ENCODE data around the gene KIF1C. TPM values are rescaled to one million over a fixed set of nuclear protein-coding genes. Genes with fewer than 3 reads are reported as not detected.

The KIF1C gene
- total RNA-seq, result 100 to 1,000 TPM; 212 to 226 TPM
- long read RNA-seq, full-length matches to known transcripts, result 3 of 68 reads
- long read RNA-seq, partial matches to known transcripts, result 57 of 68 reads
- long read RNA-seq, other reads (novel, unspliced or antisense), result 8 of 68 reads

GRCh38 chr17:4997302-4998026 lies at the start of gene KIF1C, which contains the start of gene INCA1:
KIF1C (plus strand) TSS chr17:4997950; CDS start chr17:5000247, 2,297 bp downstream.
INCA1 (minus strand) TSS chr17:4997522; CDS start chr17:4994437, 3,085 bp downstream.
- peak; percentile 85 for ATAC-seq
- intact Hi-C loops (cut with DNase I, micrococcal nuclease), result no loop called here
- peak; percentile 93 to 97 for DNase-seq

GRCh38 chr17:4948166-4948930 lies 49.4 kb upstream of the KIF1C start, which contains the start of gene PFN1:
PFN1 (minus strand) TSS chr17:4948530; CDS start chr17:4948394, 136 bp downstream.
- intact Hi-C loops (cut with DNase I, micrococcal nuclease), result no loop called here
- ATAC-seq, result peak; percentile 61
- DNase-seq, result peak; percentile 91 to 93

- intact Hi-C loops (cut with DNase I, micrococcal nuclease), result no loop called here
- ATAC-seq (peak; percentile 57), DNase-seq (peak; percentile 84 to 87)
Observed at GRCh38 chr17:4948931-4949320, 48.8 kb upstream of the KIF1C start.

- intact Hi-C loops (cut with DNase I, micrococcal nuclease), result no loop called here
- DNase-seq (peak; percentile 90 to 91), ATAC-seq (peak; percentile 57)
Observed at GRCh38 chr17:4949321-4950074, 48.3 kb upstream of the KIF1C start.

- ATAC-seq, result no peak
- DNase-seq, result peak; percentile 74 to 86
- intact Hi-C loops (cut with DNase I, micrococcal nuclease), result no loop called here
Observed at GRCh38 chr17:4950075-4950745, 47.5 kb upstream of the KIF1C start.

- peak in 1 of 2 donors; percentile 50 for DNase-seq
Observed at GRCh38 chr17:4950746-4951204, 47.0 kb upstream of the KIF1C start, which contains the start of gene ENO3. ENO3 (plus strand) TSS chr17:4951119; CDS start chr17:4951830, 711 bp downstream.

GRCh38 chr17:4951486-4951885 lies 46.3 kb upstream of the KIF1C start:
- DNase-seq, result no peak
- no peak for ATAC-seq
- intact Hi-C loops (cut with DNase I, micrococcal nuclease), result no loop called here

More at GRCh38 chr17:4950746-4951204, 47.0 kb upstream of the KIF1C start, which contains the start of gene ENO3:
- ATAC-seq, result no peak
- intact Hi-C loops (cut with DNase I, micrococcal nuclease), result no loop called here

- ATAC-seq, result no peak
- intact Hi-C loops (cut with DNase I, micrococcal nuclease), result no loop called here
Observed at GRCh38 chr17:4953451-4953961, 44.2 kb upstream of the KIF1C start.

GRCh38 chr17:4955091-4955490 lies 42.7 kb upstream of the KIF1C start:
- ATAC-seq (no peak), DNase-seq (no peak)
- intact Hi-C loops (cut with DNase I, micrococcal nuclease), result no loop called here

More at GRCh38 chr17:4953451-4953961, 44.2 kb upstream of the KIF1C start:
- DNase-seq, result no peak

GRCh38 chr17:4956493-4957061 lies 41.2 kb upstream of the KIF1C start:
- intact Hi-C loops (cut with DNase I, micrococcal nuclease), result no loop called here
- DNase-seq, result peak in 1 of 2 donors; percentile 57
- ATAC-seq, result no peak

- DNase-seq, result no peak
- intact Hi-C loops (cut with DNase I, micrococcal nuclease), result no loop called here
Observed at GRCh38 chr17:4958102-4958501, 39.6 kb upstream of the KIF1C start.

GRCh38 chr17:4959261-4959965 lies 38.3 kb upstream of the KIF1C start:
- ATAC-seq (peak; percentile 79), DNase-seq (no peak)
- intact Hi-C loops (cut with DNase I, micrococcal nuclease), result no loop called here

More at GRCh38 chr17:4958102-4958501, 39.6 kb upstream of the KIF1C start:
- ATAC-seq, result peak; percentile 33

GRCh38 chr17:4960279-4960922 lies 37.3 kb upstream of the KIF1C start:
- intact Hi-C loops (cut with DNase I, micrococcal nuclease), result no loop called here
- DNase-seq, result no peak
- no peak for ATAC-seq

GRCh38 chr17:4965311-4965986 lies 32.3 kb upstream of the KIF1C start:
- intact Hi-C loops (cut with DNase I, micrococcal nuclease), result no loop called here
- DNase-seq (no peak), ATAC-seq (no peak)

- intact Hi-C loops (cut with DNase I, micrococcal nuclease), result no loop called here
- ATAC-seq, result peak; percentile 79
- DNase-seq, result peak; percentile 94 to 100
Observed at GRCh38 chr17:4966844-4967538, 30.8 kb upstream of the KIF1C start.

Data from left colon (tissue), 2 donors.